ENCODE results near the gene NAA50.

Gene NAA50

GRCh38 chr3:113721636-113722035 is 24.4 kb downstream of the NAA50 start:
- no peak for TF ChIP-seq CTCF (IDR thresholded peaks at IDR 0.05; ENCODE audit: low read length, missing control alignments)
- DNase-seq (ENCODE audit: low read depth) = no peak
- no peak overlapping the region for H3K4me3 ChIP-seq (replicated peaks; ENCODE audit: low read depth, low read length)

GRCh38 chr3:113719758-113720157 is 26.3 kb downstream of the NAA50 start:
- H3K4me3 ChIP-seq (replicated peaks; ENCODE audit: low read depth, low read length) = no peak overlapping the region
- DNase-seq (ENCODE audit: low read depth) = no peak
- no peak for TF ChIP-seq CTCF (IDR thresholded peaks at IDR 0.05; ENCODE audit: low read length, missing control alignments)

GRCh38 chr3:113719294-113719693 is 26.8 kb downstream of the NAA50 start:
- no peak for DNase-seq (ENCODE audit: low read depth)
- no peak overlapping the region for H3K4me3 ChIP-seq (replicated peaks; ENCODE audit: low read depth, low read length)
- no peak for TF ChIP-seq CTCF (IDR thresholded peaks at IDR 0.05; ENCODE audit: low read length, missing control alignments)

- no peak overlapping the region for H3K4me3 ChIP-seq (replicated peaks; ENCODE audit: low read depth, low read length)
- DNase-seq (ENCODE audit: low read depth) = no peak
- TF ChIP-seq CTCF (IDR thresholded peaks at IDR 0.05; ENCODE audit: low read length, missing control alignments) = no peak
Observed at GRCh38 chr3:113717818-113718217, 28.2 kb downstream of the NAA50 start.

- no peak for TF ChIP-seq CTCF (IDR thresholded peaks at IDR 0.05; ENCODE audit: low read length, missing control alignments)
- DNase-seq (ENCODE audit: low read depth) = no peak
- H3K4me3 ChIP-seq (replicated peaks; ENCODE audit: low read depth, low read length) = no peak overlapping the region
Observed at GRCh38 chr3:113717308-113717707, 28.7 kb downstream of the NAA50 start.

GRCh38 chr3:113714702-113715101 is 31.3 kb downstream of the NAA50 start:
- TF ChIP-seq CTCF (IDR thresholded peaks at IDR 0.05; ENCODE audit: low read length, missing control alignments) = no peak

GRCh38 chr3:113712129-113712528 is 33.9 kb downstream of the NAA50 start:
- no peak overlapping the region for H3K4me3 ChIP-seq (replicated peaks; ENCODE audit: low read depth, low read length)
- no peak for DNase-seq (ENCODE audit: low read depth)
- no peak for TF ChIP-seq CTCF (IDR thresholded peaks at IDR 0.05; ENCODE audit: low read length, missing control alignments)

More at GRCh38 chr3:113714702-113715101, 31.3 kb downstream of the NAA50 start:
- DNase-seq (ENCODE audit: low read depth) = no peak
- H3K4me3 ChIP-seq (replicated peaks; ENCODE audit: low read depth, low read length) = no peak overlapping the region

All from fibroblast of pulmonary artery (primary cell).